Sigmoid colon (tissue), 7 donors: Measurements from ENCODE around the gene NRXN2. TPM values are rescaled to one million over a fixed set of nuclear protein-coding genes. Genes with fewer than 3 reads are reported as not detected.
A peak's percentile ranks its signal among the peaks of the same experiment; 100 is the strongest.

Experiments used
- DNase-seq: peaks from one replicate; pipeline ENCODE4 v3.0.0-alpha.2; 2019
- H3K27ac ChIP-seq, 4 donors: fragments of 200-600 bp; sonication (generic); one replicate each; pipeline ENCODE4 v1.5.1; 2016 to 2019; ENCODE audit warnings: mild to moderate bottlenecking in 1 of 4
- H3K27me3 ChIP-seq, 3 donors: fragments of 200-600 bp; sonication (generic); one replicate each; pipeline ENCODE4 v1.5.1; 2019; ENCODE audit warnings: mild to moderate bottlenecking in 1 of 3
- H3K36me3 ChIP-seq, 4 donors: fragments of 200-600 bp; sonication (generic); one replicate each; pipeline ENCODE4 v1.5.1; 2016 to 2019
- H3K4me1 ChIP-seq, 4 donors: fragments of 200-600 bp; sonication (generic); one replicate each; pipeline ENCODE4 v1.5.1; 2017 to 2019
- H3K4me3 ChIP-seq, 4 donors: fragments of 200-600 bp; sonication (generic); one replicate each; pipeline ENCODE4 v1.5.1; 2017 to 2019; ENCODE audit warnings: mild to moderate bottlenecking in 2 of 4, moderate library complexity in 1 of 4
- H3K9me3 ChIP-seq, 4 donors: fragments of 200-600 bp in 3 of 4; sonication (generic) in 3 of 4; one replicate each; pipeline versions ENCODE4 v1.5.1 to v1.6.1; 2013 to 2019
- CTCF ChIP-seq, 4 experiments: fragments of 450-650 bp in 3 of 4; fragments of 200-600 bp in 1 of 4; IDR thresholded peaks; one replicate each; pipeline ENCODE4 v1.5.1; 2016 to 2019; ENCODE audit warnings: antibody characterized with exemption in 4 of 4, mild to moderate bottlenecking in 3 of 4, moderate library complexity in 2 of 4
- EP300 ChIP-seq, 4 donors: sonication (generic); formaldehyde crosslinking; IDR thresholded peaks; one replicate each; pipeline ENCODE4 v1.6.1; 2017; ENCODE audit warnings: antibody characterized with exemption in 4 of 4
- POLR2A ChIP-seq, 2 donors: fragments of 450-650 bp; IDR thresholded peaks; one replicate each; pipeline ENCODE4 v1.6.1; 2016; ENCODE audit warnings: antibody characterized with exemption in 2 of 2, mild to moderate bottlenecking in 2 of 2, moderate library complexity in 2 of 2
- POLR2AphosphoS5 ChIP-seq, 4 donors: sonication (generic); formaldehyde crosslinking; IDR thresholded peaks; one replicate each; pipeline ENCODE4 v1.6.1; 2017; ENCODE audit warnings: antibody characterized with exemption in 4 of 4
- WGBS, 2 donors: extraction: QIAGEN DNeasy Blood & Tissue Kit; methylation state at CpG; one replicate each; pipeline ENCODE4 v1.1.7; 2013; 5-methylcytosine and 5-hydroxymethylcytosine counted together
- intact Hi-C: fragments of 100-400 bp; cut with DNase I; formaldehyde crosslinking; loops from one replicate; pipeline ENCODE4 v1.15.1; 2023
- polyA plus RNA-seq, 3 donors: library from polyadenylated mRNA; stranded (reverse); fragments of 200-250 nt; gene quantifications; one replicate each; pipeline ENCODE4 v1.2.3, GENCODE V29; 2013
- total RNA-seq, 4 donors: library from RNA; depleted of rRNA; stranded (reverse); fragments of >200 nt; gene quantifications; one replicate each; pipeline ENCODE4 v1.1.0, GENCODE V29; 2016
- donor health status: healthy with polysubstance abuse.
- donor health status: Bipolar disorder and iron deficiency.
- donor health status: healthy.

NRXN2 gene
- total and polyA plus RNA-seq, 7 donors: 0.23 to 20.5 (median 6.8) TPM

- intact Hi-C loops: no loop called here
- TF ChIP-seq CTCF (IDR thresholded peaks at IDR 0.05) (no peak), POLR2A (IDR thresholded peaks at IDR 0.05) (no peak), EP300 (IDR thresholded peaks at IDR 0.05) (no peak), POLR2AphosphoS5 (IDR thresholded peaks at IDR 0.05) (no peak)
Observed at GRCh38 chr11:64560139-64560771, 162.7 kb downstream of the NRXN2 start.

GRCh38 chr11:64559351-64560138 lies 163.5 kb downstream of the NRXN2 start:
- no peaks in the 10 kb centered on the region for H3K9me3 ChIP-seq
- peaks cover 0 to 14% (median 8%) of the 10 kb centered on the region in 4 donors for H3K4me1 ChIP-seq
- no peak for TF ChIP-seq POLR2A (IDR thresholded peaks at IDR 0.05)
- no peak for TF ChIP-seq POLR2AphosphoS5 (IDR thresholded peaks at IDR 0.05)
- no peak for TF ChIP-seq EP300 (IDR thresholded peaks at IDR 0.05)
- no peak for TF ChIP-seq CTCF (IDR thresholded peaks at IDR 0.05)
- intact Hi-C loops: no loop called here
- H3K36me3 ChIP-seq: no peaks in the 10 kb centered on the region
- no peaks in the 10 kb centered on the region for H3K27me3 ChIP-seq
- H3K4me3 ChIP-seq: no peak overlapping the region
- WGBS, 2 donors: 84 to 85% methylated on average over 19 of the region's 19 CpGs
- peak; percentile 52 for DNase-seq
- H3K27ac ChIP-seq: no peak overlapping the region

More at GRCh38 chr11:64560139-64560771, 162.7 kb downstream of the NRXN2 start:
- Histone ChIP-seq H3K9me3 (no peaks in the 10 kb centered on the region), H3K27me3 (no peaks in the 10 kb centered on the region), H3K4me1 (peaks cover 0 to 7% (median 2%) of the 10 kb centered on the region in 4 donors), H3K27ac (no peak overlapping the region), H3K36me3 (no peaks in the 10 kb centered on the region), H3K4me3 (no peak overlapping the region)
- 84 to 85% methylated on average over 15 of the region's 15 CpGs for WGBS, 2 donors
- no peak for DNase-seq

- no peak for TF ChIP-seq CTCF (IDR thresholded peaks at IDR 0.05)
- no peak for TF ChIP-seq EP300 (IDR thresholded peaks at IDR 0.05)
- TF ChIP-seq POLR2A (IDR thresholded peaks at IDR 0.05): no peak
- no peak for TF ChIP-seq POLR2AphosphoS5 (IDR thresholded peaks at IDR 0.05)
- intact Hi-C loops: no loop called here
Observed at GRCh38 chr11:64558869-64559268, 164.1 kb downstream of the NRXN2 start.

GRCh38 chr11:64558065-64558745 lies 164.8 kb downstream of the NRXN2 start:
- no peaks in the 10 kb centered on the region for H3K36me3 ChIP-seq
- 85 to 88% methylated on average over 14 of the region's 14 CpGs for WGBS, 2 donors
- DNase-seq: peak; percentile 40
- intact Hi-C loops: no loop called here
- no peaks in the 10 kb centered on the region for H3K9me3 ChIP-seq
- peaks cover 0 to 27% (median 19%) of the 10 kb centered on the region in 4 donors for H3K4me1 ChIP-seq
- TF ChIP-seq POLR2A (IDR thresholded peaks at IDR 0.05) (no peak), EP300 (IDR thresholded peaks at IDR 0.05) (no peak), POLR2AphosphoS5 (IDR thresholded peaks at IDR 0.05) (no peak), CTCF (IDR thresholded peaks at IDR 0.05) (no peak)
- no peak overlapping the region for H3K4me3 ChIP-seq
- no peaks in the 10 kb centered on the region for H3K27me3 ChIP-seq
- H3K27ac ChIP-seq: no peak overlapping the region

More at GRCh38 chr11:64558869-64559268, 164.1 kb downstream of the NRXN2 start:
- Histone ChIP-seq H3K27ac (no peak overlapping the region), H3K36me3 (no peaks in the 10 kb centered on the region), H3K9me3 (no peaks in the 10 kb centered on the region), H3K27me3 (no peaks in the 10 kb centered on the region), H3K4me3 (no peak overlapping the region), H3K4me1 (peaks cover 0 to 21% (median 15%) of the 10 kb centered on the region in 4 donors)
- WGBS, 2 donors: 92 to 94% methylated on average over 9 of the region's 9 CpGs
- DNase-seq: peak; percentile 48
